ENCODE measurements around the gene TBC1D8.

Gene TBC1D8

GRCh38 chr2:101133492-101134100 is 17.6 kb downstream of the TBC1D8 start:
- DNase-seq = no peak

GRCh38 chr2:101132202-101132601 is 19.0 kb downstream of the TBC1D8 start:
- DNase-seq = no peak

- DNase-seq = no peak
These were observed 21.1 kb downstream of the TBC1D8 start for GRCh38 chr2:101130081-101130480.

- no peak for DNase-seq
These were observed 23.7 kb downstream of the TBC1D8 start for GRCh38 chr2:101127319-101128056.

- DNase-seq = no peak
These were observed 25.4 kb downstream of the TBC1D8 start for GRCh38 chr2:101125808-101126207.

GRCh38 chr2:101125374-101125773 is 25.8 kb downstream of the TBC1D8 start:
- peak; percentile 44 to 62 for DNase-seq

GRCh38 chr2:101124643-101125366 is 26.4 kb downstream of the TBC1D8 start:
- no peak for DNase-seq

- DNase-seq = no peak
These were observed 27.2 kb downstream of the TBC1D8 start for GRCh38 chr2:101123795-101124471.

- no peak for DNase-seq
These were observed 30.0 kb downstream of the TBC1D8 start for GRCh38 chr2:101121174-101121573.

GRCh38 chr2:101120124-101120996 is 30.8 kb downstream of the TBC1D8 start:
- DNase-seq = no peak

- no peak for DNase-seq
These were observed 31.8 kb downstream of the TBC1D8 start for GRCh38 chr2:101119431-101119830.

- DNase-seq = no peak
These were observed 34.2 kb downstream of the TBC1D8 start for GRCh38 chr2:101116841-101117552.

GRCh38 chr2:101116348-101116747 is 34.8 kb downstream of the TBC1D8 start:
- DNase-seq = no peak

- DNase-seq = no peak
These were observed 35.5 kb downstream of the TBC1D8 start for GRCh38 chr2:101115664-101116063.

- DNase-seq = peak; percentile 44 to 65
These were observed 36.4 kb downstream of the TBC1D8 start for GRCh38 chr2:101114815-101115214.

GRCh38 chr2:101114268-101114783 is 36.9 kb downstream of the TBC1D8 start:
- DNase-seq = no peak

GRCh38 chr2:101113441-101114267 is 37.5 kb downstream of the TBC1D8 start:
- DNase-seq = peak; percentile 3 to 17

- DNase-seq = no peak
These were observed 38.4 kb downstream of the TBC1D8 start for GRCh38 chr2:101112772-101113157.

- no peak for DNase-seq
These were observed 39.0 kb downstream of the TBC1D8 start for GRCh38 chr2:101111917-101112771.
